Jurkat, Clone E6-1 (cell line): Measurements from ENCODE around the gene TOX4.

ENCODE experiments used
- DNase-seq: peaks from one replicate; pipeline ENCODE4 v3.0.0-alpha.2; 2011; ENCODE audit warnings: low read depth, low spot score
- H3K4me3 ChIP-seq: 2 replicates; pipeline ENCODE4 v1.5.1; 2011; ENCODE audit warnings: mild to moderate bottlenecking, low read length, control low read depth, moderate library complexity

TOX4 gene

GRCh38 chr14:21498540-21499526 is 21.8 kb downstream of the TOX4 start:
- DNase-seq, result peak; percentile 54
- no peak overlapping the region for H3K4me3 ChIP-seq

- no peak for DNase-seq
- no peak overlapping the region for H3K4me3 ChIP-seq
Measured at GRCh38 chr14:21501568-21501967, 24.6 kb downstream of the TOX4 start.

- no peak for DNase-seq
- no peak overlapping the region for H3K4me3 ChIP-seq
Measured at GRCh38 chr14:21503376-21503775, 26.4 kb downstream of the TOX4 start.

GRCh38 chr14:21505012-21505553 is 28.1 kb downstream of the TOX4 start:
- no peak overlapping the region for H3K4me3 ChIP-seq
- no peak for DNase-seq

- H3K4me3 ChIP-seq, result no peak overlapping the region
- DNase-seq, result no peak
Measured at GRCh38 chr14:21506557-21506956, 29.6 kb downstream of the TOX4 start.

GRCh38 chr14:21509432-21510143 is 32.6 kb downstream of the TOX4 start:
- DNase-seq, result no peak
- peak overlapping the region; percentile 80 for H3K4me3 ChIP-seq

- peak within 1 kb of the TSS; percentile 80 for H3K4me3 ChIP-seq
- peak; percentile 97 for DNase-seq
Measured at GRCh38 chr14:21510735-21511657, 34.0 kb downstream of the TOX4 start, which contains the start of gene METTL3. TSS of gene METTL3 (minus strand) at chr14:21511340. CDS start at chr14:21511223, 117 bp downstream.

- no peak for DNase-seq
- no peak overlapping the region for H3K4me3 ChIP-seq
Measured at GRCh38 chr14:21514341-21514740, 37.3 kb downstream of the TOX4 start.

DNA sequence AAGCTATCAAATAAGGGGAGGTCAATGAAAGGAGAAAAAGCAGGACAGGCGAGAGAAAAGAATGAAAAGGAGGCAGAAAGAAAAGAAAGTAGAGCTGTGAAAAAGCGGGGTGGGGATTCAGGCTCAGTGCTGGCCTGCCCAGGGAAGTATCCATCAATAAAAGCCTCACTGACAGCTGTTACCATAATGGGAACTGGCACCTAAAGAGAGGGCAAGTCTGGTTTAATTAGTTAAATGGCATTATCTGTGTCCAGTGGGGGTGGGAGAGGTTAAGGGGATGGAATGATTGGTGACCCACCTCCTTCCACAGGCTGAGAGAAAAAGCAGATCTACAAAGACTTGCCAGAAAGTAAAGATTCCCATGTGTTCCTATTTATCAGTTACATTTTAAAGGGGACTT is 41.7 kb downstream of the TOX4 start:
- no peak overlapping the region for H3K4me3 ChIP-seq
- no peak for DNase-seq

DNA sequence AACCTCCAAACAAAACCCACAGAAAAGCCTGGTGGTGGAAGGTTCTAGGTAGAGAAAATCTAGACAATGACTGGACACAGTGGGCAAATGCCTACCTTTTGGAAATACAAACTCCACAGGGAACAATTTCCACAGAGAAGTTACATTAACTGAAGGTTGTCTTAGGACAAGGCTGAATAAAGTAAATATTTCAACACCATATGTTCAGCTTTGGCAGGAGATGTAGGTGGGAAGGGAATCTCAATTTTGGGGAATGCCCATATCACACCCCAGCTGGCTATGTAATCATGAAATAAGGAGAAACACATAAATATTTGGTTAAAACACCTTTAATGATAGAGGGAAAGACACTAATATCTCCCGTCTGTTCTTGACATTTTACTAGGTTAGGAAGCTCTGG is 43.8 kb downstream of the TOX4 start:
- no peak for DNase-seq
- no peak overlapping the region for H3K4me3 ChIP-seq

DNA sequence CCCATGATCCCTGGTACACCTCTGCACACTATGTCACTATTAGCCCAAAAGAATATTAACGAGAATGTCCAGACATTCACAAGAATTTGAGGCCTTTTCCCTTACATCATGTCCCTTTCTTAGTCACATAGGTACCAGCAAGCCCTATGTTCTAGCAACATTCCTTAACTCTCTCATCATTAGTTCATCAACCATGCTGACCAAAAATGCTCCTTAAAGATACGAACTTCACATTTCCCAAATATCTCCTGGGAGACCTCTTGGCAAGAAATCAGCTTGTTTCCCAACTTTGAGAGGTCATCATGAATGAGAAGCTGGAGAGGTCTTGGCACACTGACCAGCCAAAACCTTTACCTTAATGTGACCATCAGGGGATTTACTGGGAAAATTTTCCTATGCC is 44.5 kb downstream of the TOX4 start:
- no peak overlapping the region for H3K4me3 ChIP-seq
- no peak for DNase-seq

GRCh38 chr14:21523203-21523602 is 46.2 kb downstream of the TOX4 start:
- no peak overlapping the region for H3K4me3 ChIP-seq
- DNase-seq, result no peak

GRCh38 chr14:21524575-21525490 is 47.8 kb downstream of the TOX4 start:
- no peak for DNase-seq
- H3K4me3 ChIP-seq, result peak overlapping the region; percentile 72

DNA sequence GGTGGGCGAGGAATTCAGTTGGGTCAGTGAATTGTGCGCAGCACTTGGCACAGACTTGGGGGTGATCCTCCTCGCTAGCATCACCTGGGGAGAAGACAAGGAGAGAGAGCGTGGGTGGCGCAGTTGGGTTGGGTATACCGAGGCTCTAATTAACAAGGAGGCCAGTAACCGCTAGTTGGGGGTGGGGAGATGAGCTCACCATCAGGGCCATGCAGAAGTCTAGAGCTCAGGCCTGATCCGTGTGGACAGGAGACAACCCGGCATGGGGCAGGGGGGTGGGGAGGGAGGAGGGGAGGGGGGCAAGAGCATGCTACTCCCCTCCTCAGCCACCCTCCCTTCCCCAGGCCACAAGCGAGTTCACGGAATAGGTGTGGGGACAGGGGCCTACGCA is 48.6 kb downstream of the TOX4 start:
- DNase-seq, result no peak
- peak overlapping the region; percentile 72 for H3K4me3 ChIP-seq

DNA sequence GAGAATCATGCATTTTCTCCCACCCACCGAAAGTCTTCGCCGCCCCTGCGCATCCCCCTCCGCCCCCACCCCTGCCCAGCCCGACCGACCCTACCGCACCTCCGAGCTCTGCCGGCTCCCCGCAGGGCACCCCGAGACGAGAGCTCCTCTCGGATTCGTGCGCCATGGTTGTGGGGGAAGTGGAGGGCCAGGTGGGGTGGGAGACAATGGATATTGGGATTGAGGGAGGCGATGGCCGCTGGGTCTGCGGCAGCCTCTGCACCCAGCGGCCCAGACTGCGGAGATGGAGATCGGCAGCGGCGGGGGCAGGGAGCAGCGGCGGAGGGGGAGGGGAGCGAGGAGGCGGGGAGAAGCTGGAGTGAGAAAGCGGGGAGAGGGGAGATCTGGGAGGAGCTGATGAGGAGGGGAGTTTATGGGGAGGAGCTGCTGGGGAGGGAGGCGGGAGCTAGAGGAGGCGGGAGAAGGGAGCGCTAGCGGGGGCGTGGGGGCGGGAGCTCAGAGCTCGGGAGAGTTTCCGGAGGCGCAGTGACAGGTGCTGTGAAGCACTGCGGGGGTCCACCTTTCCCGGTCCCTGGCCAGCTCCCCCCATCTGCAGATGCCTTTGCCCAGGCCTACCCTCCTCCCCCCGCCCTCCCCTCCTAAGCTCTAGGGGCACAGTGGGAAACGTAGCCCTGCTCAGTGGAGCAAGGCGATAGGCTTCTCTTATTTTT is 49.1 kb downstream of the TOX4 start, which contains the start of gene SALL2:
SALL2 (minus strand) TSS at position 385 of the 710 bp plus-strand sequence; CDS start at position 166, 219 bp downstream.
- DNase-seq, result peak; percentile 85
- H3K4me3 ChIP-seq, result peak within 1 kb of the TSS; percentile 72

- DNase-seq, result no peak
- H3K4me3 ChIP-seq, result peak overlapping the region; percentile 72
Measured at GRCh38 chr14:21526672-21527317, 49.8 kb downstream of the TOX4 start.

GRCh38 chr14:21527318-21527679 is 50.3 kb downstream of the TOX4 start:
- DNase-seq, result no peak
- no peak overlapping the region for H3K4me3 ChIP-seq
